Activated CD8-positive, alpha-beta T cell treated with anti-CD3 and anti-CD28 coated beads for 36 hours (primary cell): Measurements from ENCODE around the gene CA6. TPM values are rescaled to one million over a fixed set of nuclear protein-coding genes. Genes with fewer than 3 reads are reported as not detected.
"Not testable (repeated sequence)": the region's sequence is repeated elsewhere in the genome, so short reads cannot be mapped to it uniquely, and the experiment has no call there.

Source experiments
- ATAC-seq: fragments of 200-7000 bp; cut with Tn5 transposase; one replicate; pipeline ENCODE4 v1.10.0; 2021; ENCODE audit warnings: mild to moderate bottlenecking, moderate library complexity
- CTCF ChIA-PET: fragments of 350-600 bp; sonication (Branson Sonifier 250); formaldehyde crosslinking; loops from one replicate; lab custom pipeline; 2021; ENCODE audit warnings: antibody characterized with exemption; lab: Charles Lee
- POLR2A ChIA-PET: fragments of 350-600 bp; sonication (Branson Sonifier 250); formaldehyde crosslinking; loops from one replicate; lab custom pipeline; 2021; ENCODE audit warnings: antibody characterized with exemption; lab: Charles Lee
- DNase-seq: peaks from one replicate; pipeline ENCODE4 v3.0.0-alpha.2; 2020
- H3K27ac Mint-ChIP-seq: one replicate; pipeline ENCODE4 v1.8.0; 2021; ENCODE audit warnings: mild to moderate bottlenecking, mixed read lengths
- H3K27me3 Mint-ChIP-seq: one replicate; pipeline ENCODE4 v1.8.0; 2021; ENCODE audit warnings: mixed read lengths
- H3K36me3 Mint-ChIP-seq: one replicate; pipeline ENCODE4 v1.8.0; 2021; ENCODE audit warnings: low read depth, mixed read lengths
- H3K4me1 Mint-ChIP-seq: one replicate; pipeline ENCODE4 v1.8.0; 2021; ENCODE audit warnings: low read depth, mixed read lengths
- H3K4me3 Mint-ChIP-seq: one replicate; pipeline ENCODE4 v1.8.0; 2021; ENCODE audit warnings: mild to moderate bottlenecking, moderate library complexity, mixed read lengths
- H3K9me3 Mint-ChIP-seq: one replicate; pipeline ENCODE4 v1.8.0; 2021; ENCODE audit warnings: mixed read lengths
- intact Hi-C: fragments of 100-400 bp; cut with micrococcal nuclease; formaldehyde crosslinking; loops from one replicate; pipeline ENCODE4 v1.10.0; 2022
- total RNA-seq, 2 experiments: library from RNA; stranded (reverse); gene quantifications; one replicate each; pipeline ENCODE4 v1.2.3, GENCODE V29; 2021
- TF ChIP-seq, protein P1 (sequence below): fragments of 200-600 bp; IDR thresholded peaks from one replicate; pipeline ENCODE4 v1.8.0; 2022; ENCODE audit warnings: antibody characterized with exemption, mild to moderate bottlenecking

Gene CA6
- total RNA-seq, 2 experiments from 2014 or later, result 3.5 to 3.9 TPM

DNA sequence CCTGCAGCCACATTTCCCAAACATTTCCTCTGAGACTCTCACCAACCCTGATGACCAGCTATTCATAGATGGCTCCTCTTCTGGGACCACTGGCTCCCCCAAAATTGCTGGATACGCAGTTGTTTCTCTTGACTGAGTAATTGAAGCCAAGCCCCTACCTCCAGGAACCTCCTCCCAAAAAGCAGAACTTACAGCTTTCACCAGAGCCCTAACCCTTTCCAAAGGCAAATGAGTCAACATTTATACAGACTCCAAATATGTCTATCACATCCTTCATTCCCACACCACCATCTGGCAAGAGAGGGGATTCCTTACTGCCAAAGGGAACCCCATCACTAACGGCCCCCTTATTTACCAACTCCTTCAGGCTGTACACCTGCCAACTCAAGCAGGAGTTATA is 20.3 kb upstream of the CA6 start:
- Mint-ChIP-seq H3K27ac (no peak overlapping the region), H3K9me3 (peaks cover 4% of the 10 kb centered on the region), H3K4me1 (peaks cover 28% of the 10 kb centered on the region), H3K4me3 (no peak overlapping the region), H3K36me3 (peaks cover 8% of the 10 kb centered on the region), H3K27me3 (no peaks in the 10 kb centered on the region)
- TF ChIP-seq, protein P1, sequence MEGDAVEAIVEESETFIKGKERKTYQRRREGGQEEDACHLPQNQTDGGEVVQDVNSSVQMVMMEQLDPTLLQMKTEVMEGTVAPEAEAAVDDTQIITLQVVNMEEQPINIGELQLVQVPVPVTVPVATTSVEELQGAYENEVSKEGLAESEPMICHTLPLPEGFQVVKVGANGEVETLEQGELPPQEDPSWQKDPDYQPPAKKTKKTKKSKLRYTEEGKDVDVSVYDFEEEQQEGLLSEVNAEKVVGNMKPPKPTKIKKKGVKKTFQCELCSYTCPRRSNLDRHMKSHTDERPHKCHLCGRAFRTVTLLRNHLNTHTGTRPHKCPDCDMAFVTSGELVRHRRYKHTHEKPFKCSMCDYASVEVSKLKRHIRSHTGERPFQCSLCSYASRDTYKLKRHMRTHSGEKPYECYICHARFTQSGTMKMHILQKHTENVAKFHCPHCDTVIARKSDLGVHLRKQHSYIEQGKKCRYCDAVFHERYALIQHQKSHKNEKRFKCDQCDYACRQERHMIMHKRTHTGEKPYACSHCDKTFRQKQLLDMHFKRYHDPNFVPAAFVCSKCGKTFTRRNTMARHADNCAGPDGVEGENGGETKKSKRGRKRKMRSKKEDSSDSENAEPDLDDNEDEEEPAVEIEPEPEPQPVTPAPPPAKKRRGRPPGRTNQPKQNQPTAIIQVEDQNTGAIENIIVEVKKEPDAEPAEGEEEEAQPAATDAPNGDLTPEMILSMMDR, result no peak
- ChIA-PET POLR2A (interaction anchor here (0.9 to 14.5 kb wide), 9 partner anchors 11 to 65 kb away, joined by 3 to 199 read pairs (median 5); partner anchors contain the start of genes CA6 and ENO1), CTCF (interaction anchor here (1.4 to 2.5 kb wide), 6 partner anchors 38 to 80 kb away, joined by 4 to 11 read pairs (median 6); no protein-coding TSS in a partner anchor)
- DNase-seq (no peak), ATAC-seq (no peak)
- intact Hi-C loops, result loop anchor here (10.0 kb wide), 1 partner anchor 51 kb away; the partner anchor contains the start of gene ENO1

- Mint-ChIP-seq H3K9me3 (peaks cover 3% of the 10 kb centered on the region), H3K4me1 (peaks cover 23% of the 10 kb centered on the region), H3K27me3 (no peaks in the 10 kb centered on the region), H3K36me3 (peaks cover 9% of the 10 kb centered on the region), H3K4me3 (no peak overlapping the region), H3K27ac (no peak overlapping the region)
- DNase-seq (no peak), ATAC-seq (peak; percentile 25)
- CTCF ChIA-PET, result interaction anchor here (1.3 to 2.5 kb wide), 6 partner anchors 12 to 79 kb away, joined by 3 to 11 read pairs (median 6); no protein-coding TSS in a partner anchor
- POLR2A ChIA-PET, result interaction anchor here (1.1 to 14.5 kb wide), 9 partner anchors 8 to 65 kb away, joined by 3 to 199 read pairs (median 6); partner anchors contain the start of genes CA6 and ENO1
- TF ChIP-seq, protein P1, result no peak
- intact Hi-C loops, result loop anchor here (10.0 kb wide), 1 partner anchor 51 kb away; the partner anchor contains the start of gene ENO1
Observed at GRCh38 chr1:8925960-8926359, 19.7 kb upstream of the CA6 start.

- H3K27me3 Mint-ChIP-seq, result no peaks in the 10 kb centered on the region
- peaks cover 16% of the 10 kb centered on the region for H3K4me1 Mint-ChIP-seq
- ATAC-seq (peak; percentile 32), DNase-seq (peak; percentile 58)
- peaks cover 12% of the 10 kb centered on the region for H3K36me3 Mint-ChIP-seq
- POLR2A ChIA-PET, result interaction anchor here (1.0 to 14.5 kb wide), 8 partner anchors 9 to 62 kb away, joined by 3 to 199 read pairs (median 6); partner anchors contain the start of genes CA6 and ENO1
- CTCF ChIA-PET, result interaction anchor here (0.8 to 2.3 kb wide), 7 partner anchors 8 to 78 kb away, joined by 3 to 10 read pairs (median 5); no protein-coding TSS in a partner anchor
- intact Hi-C loops, result loop anchor here (10.0 kb wide), 1 partner anchor 52 kb away; the partner anchor contains the start of gene ENO1
- H3K27ac Mint-ChIP-seq, result no peak overlapping the region
- no peaks in the 10 kb centered on the region for H3K9me3 Mint-ChIP-seq
- no peak overlapping the region for H3K4me3 Mint-ChIP-seq
- TF ChIP-seq, protein P1, result no peak
Observed at GRCh38 chr1:8926707-8927694, 18.7 kb upstream of the CA6 start.

DNA sequence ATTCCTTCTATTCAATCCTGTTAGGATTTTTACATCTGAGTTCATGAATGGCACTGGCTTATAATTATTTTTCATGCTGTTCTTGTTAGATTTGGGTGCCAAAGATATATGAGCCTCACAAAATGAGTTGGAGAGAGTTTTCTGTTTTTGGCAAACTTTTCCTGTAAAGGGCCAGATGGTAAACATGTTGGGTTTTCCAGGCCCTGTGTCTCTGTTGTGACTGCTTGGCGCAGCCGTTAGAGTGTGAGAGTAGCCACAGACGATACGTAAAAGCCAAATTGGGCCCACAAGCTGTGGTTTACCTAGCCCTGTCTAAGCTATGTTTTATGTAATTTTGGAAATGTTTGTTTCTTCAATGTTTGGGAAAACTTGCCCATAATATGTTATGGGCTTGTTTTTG is 15.6 kb upstream of the CA6 start:
- DNase-seq, result no peak
- Mint-ChIP-seq H3K4me3 (no peak overlapping the region), H3K27me3 (no peaks in the 10 kb centered on the region), H3K4me1 (peaks cover 16% of the 10 kb centered on the region), H3K27ac (peak overlapping the region; percentile 69), H3K36me3 (peaks cover 21% of the 10 kb centered on the region), H3K9me3 (peaks cover 4% of the 10 kb centered on the region)
- CTCF ChIA-PET, result interaction anchor here (0.8 to 2.8 kb wide), 7 partner anchors 10 to 75 kb away, joined by 3 to 9 read pairs (median 6); no protein-coding TSS in a partner anchor
- no peak for ATAC-seq
- TF ChIP-seq, protein P1, result peak; percentile 5
- intact Hi-C loops, result no loop called here
- POLR2A ChIA-PET, result interaction anchor here (0.7 to 14.5 kb wide), 5 partner anchors 10 to 59 kb away, joined by 3 to 199 read pairs (median 9); partner anchors contain the start of gene CA6

DNA sequence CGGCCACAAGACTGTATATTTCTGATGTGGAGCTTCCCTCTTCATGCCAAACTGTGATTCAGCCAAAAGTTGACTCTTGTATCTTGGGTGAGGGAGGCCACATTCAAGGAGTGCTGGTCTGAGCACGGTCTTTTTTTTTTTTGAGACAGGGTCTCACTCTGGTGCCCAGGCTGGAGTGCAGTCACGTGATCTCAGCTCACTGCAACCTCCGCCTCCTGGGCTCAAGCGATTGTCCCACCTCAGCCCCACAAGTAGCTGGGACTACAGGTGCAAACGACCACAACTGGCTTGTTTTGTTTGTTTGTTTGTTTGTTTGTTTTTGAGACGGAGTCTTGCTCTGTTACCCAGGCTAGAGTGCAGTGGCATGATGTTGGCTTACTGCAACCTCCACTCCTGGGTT is 8.6 kb upstream of the CA6 start:
- H3K9me3 Mint-ChIP-seq, ATAC-seq, intact Hi-C loops, H3K27ac Mint-ChIP-seq, H3K4me3 Mint-ChIP-seq, H3K27me3 Mint-ChIP-seq, DNase-seq: not testable (repeated sequence)
- CTCF ChIA-PET, result interaction anchor here (0.5 to 4.0 kb wide), 4 partner anchors 9 to 68 kb away, joined by 4 to 19 read pairs (median 4); partner anchors contain the start of gene CA6
- peaks cover 25% of the 10 kb centered on the region for H3K36me3 Mint-ChIP-seq
- POLR2A ChIA-PET, result interaction anchor here (1.6 to 12.0 kb wide), 2 partner anchors 10 kb away, joined by 11 to 99 read pairs; no protein-coding TSS in a partner anchor
- H3K4me1 Mint-ChIP-seq, result peaks cover 46% of the 10 kb centered on the region
